ENCODE results near the gene VPS36.
"Not testable (repeated sequence)": the region's sequence is repeated elsewhere in the genome, so short reads cannot be mapped to it uniquely, and the experiment has no call there.

VPS36 gene

GRCh38 chr13:52487078-52487477 is 36.6 kb upstream of the VPS36 start:
- H3K4me1 ChIP-seq (ENCODE audit: control insufficient read depth, low read depth, low read length); H2BK15ac ChIP-seq (replicated peaks; ENCODE audit: low read depth); H3K27me3 ChIP-seq (ENCODE audit: insufficient read depth, low read length, poor library complexity); H4K5ac ChIP-seq (ENCODE audit: low read length); DNase-seq; H3K4ac ChIP-seq (ENCODE audit: low read depth, low read length); H3K79me2 ChIP-seq (ENCODE audit: control insufficient read depth, insufficient read depth, low read length); H3K4me2 ChIP-seq (ENCODE audit: low read length); H4K8ac ChIP-seq (ENCODE audit: low read depth, low read length); H3K36me3 ChIP-seq (ENCODE audit: control insufficient read depth, insufficient read depth, low read length); H3K79me1 ChIP-seq (ENCODE audit: low read length); H2BK120ac ChIP-seq (ENCODE audit: low read depth, low read length); H3K4me3 ChIP-seq (ENCODE audit: low read length); H2BK5ac ChIP-seq (ENCODE audit: low read length); H3K9ac ChIP-seq (ENCODE audit: low read length); H3K27ac ChIP-seq (ENCODE audit: low read depth, low read length); H3K23ac ChIP-seq (ENCODE audit: low read length); H3K56ac ChIP-seq (ENCODE audit: low read length); H2AK5ac ChIP-seq (ENCODE audit: low read length); H3K18ac ChIP-seq (ENCODE audit: low read length): not testable (repeated sequence)
- no CpG with 5 or more reads among the region's 2 CpGs for WGBS (ENCODE audit: extremely low coverage, insufficient coverage, low lambda C conversion rate)

- H3K4me1 ChIP-seq (ENCODE audit: control insufficient read depth, low read depth, low read length); H3K18ac ChIP-seq (ENCODE audit: low read length); H3K9ac ChIP-seq (ENCODE audit: low read length); H2AK5ac ChIP-seq (ENCODE audit: low read length); H2BK15ac ChIP-seq (replicated peaks; ENCODE audit: low read depth); DNase-seq; H2BK120ac ChIP-seq (ENCODE audit: low read depth, low read length); H4K8ac ChIP-seq (ENCODE audit: low read depth, low read length); H3K79me1 ChIP-seq (ENCODE audit: low read length); H3K56ac ChIP-seq (ENCODE audit: low read length); H4K5ac ChIP-seq (ENCODE audit: low read length); H3K27me3 ChIP-seq (ENCODE audit: insufficient read depth, low read length, poor library complexity); H2BK5ac ChIP-seq (ENCODE audit: low read length); H3K4ac ChIP-seq (ENCODE audit: low read depth, low read length); H3K79me2 ChIP-seq (ENCODE audit: control insufficient read depth, insufficient read depth, low read length); H3K36me3 ChIP-seq (ENCODE audit: control insufficient read depth, insufficient read depth, low read length); H3K4me2 ChIP-seq (ENCODE audit: low read length); H3K27ac ChIP-seq (ENCODE audit: low read depth, low read length); H3K4me3 ChIP-seq (ENCODE audit: low read length); H3K23ac ChIP-seq (ENCODE audit: low read length): not testable (repeated sequence)
- WGBS (ENCODE audit: extremely low coverage, insufficient coverage, low lambda C conversion rate): no CpG with 5 or more reads among the region's 7 CpGs
These were observed 30.4 kb upstream of the VPS36 start for GRCh38 chr13:52480677-52481428.

GRCh38 chr13:52468487-52468886 is 18.1 kb upstream of the VPS36 start:
- not testable (repeated sequence) for H3K79me2 ChIP-seq (ENCODE audit: control insufficient read depth, insufficient read depth, low read length); H3K23ac ChIP-seq (ENCODE audit: low read length); H3K4me2 ChIP-seq (ENCODE audit: low read length); H3K27me3 ChIP-seq (ENCODE audit: insufficient read depth, low read length, poor library complexity); H3K4me1 ChIP-seq (ENCODE audit: control insufficient read depth, low read depth, low read length); H3K27ac ChIP-seq (ENCODE audit: low read depth, low read length); H2AK5ac ChIP-seq (ENCODE audit: low read length); H4K5ac ChIP-seq (ENCODE audit: low read length); H2BK120ac ChIP-seq (ENCODE audit: low read depth, low read length); H3K56ac ChIP-seq (ENCODE audit: low read length); H2BK5ac ChIP-seq (ENCODE audit: low read length); H3K36me3 ChIP-seq (ENCODE audit: control insufficient read depth, insufficient read depth, low read length); H4K8ac ChIP-seq (ENCODE audit: low read depth, low read length); H3K9ac ChIP-seq (ENCODE audit: low read length); DNase-seq; H3K4me3 ChIP-seq (ENCODE audit: low read length); H3K79me1 ChIP-seq (ENCODE audit: low read length); H3K18ac ChIP-seq (ENCODE audit: low read length); H3K4ac ChIP-seq (ENCODE audit: low read depth, low read length); H2BK15ac ChIP-seq (replicated peaks; ENCODE audit: low read depth)
- no CpG with 5 or more reads among the region's 2 CpGs for WGBS (ENCODE audit: extremely low coverage, insufficient coverage, low lambda C conversion rate)

- Histone ChIP-seq H2AK5ac (ENCODE audit: low read length) (no peak overlapping the region), H3K4ac (ENCODE audit: low read depth, low read length) (no peak overlapping the region), H2BK120ac (ENCODE audit: low read depth, low read length) (no peak overlapping the region), H3K18ac (ENCODE audit: low read length) (no peak overlapping the region), H3K4me3 (ENCODE audit: low read length) (no peak overlapping the region), H3K23ac (ENCODE audit: low read length) (no peak overlapping the region), H3K56ac (ENCODE audit: low read length) (no peak overlapping the region), H4K5ac (ENCODE audit: low read length) (no peak overlapping the region), H4K8ac (ENCODE audit: low read depth, low read length) (no peak overlapping the region), H2BK5ac (ENCODE audit: low read length) (no peak overlapping the region), H3K27ac (ENCODE audit: low read depth, low read length) (no peak overlapping the region), H3K9ac (ENCODE audit: low read length) (no peak overlapping the region), H3K36me3 (ENCODE audit: control insufficient read depth, insufficient read depth, low read length) (peaks cover 6% of the 10 kb centered on the region), H3K4me1 (ENCODE audit: control insufficient read depth, low read depth, low read length) (no peaks in the 10 kb centered on the region), H3K79me1 (ENCODE audit: low read length) (peaks cover 5% of the 10 kb centered on the region), H3K4me2 (ENCODE audit: low read length) (no peak overlapping the region), H3K27me3 (ENCODE audit: insufficient read depth, low read length, poor library complexity) (no peaks in the 10 kb centered on the region), H2BK15ac (replicated peaks; ENCODE audit: low read depth) (no peak overlapping the region), H3K79me2 (ENCODE audit: control insufficient read depth, insufficient read depth, low read length) (no peaks in the 10 kb centered on the region)
- no peak for DNase-seq
- no CpG with 5 or more reads among the region's 4 CpGs for WGBS (ENCODE audit: extremely low coverage, insufficient coverage, low lambda C conversion rate)
These were observed 13.1 kb upstream of the VPS36 start for GRCh38 chr13:52463526-52463925.

GRCh38 chr13:52461265-52461664 is 10.8 kb upstream of the VPS36 start:
- H3K23ac ChIP-seq (ENCODE audit: low read length): no peak overlapping the region
- H2AK5ac ChIP-seq (ENCODE audit: low read length): no peak overlapping the region
- no peaks in the 10 kb centered on the region for H3K4me1 ChIP-seq (ENCODE audit: control insufficient read depth, low read depth, low read length)
- no peak overlapping the region for H3K4me2 ChIP-seq (ENCODE audit: low read length)
- H3K4me3 ChIP-seq (ENCODE audit: low read length): no peak overlapping the region
- H3K79me2 ChIP-seq (ENCODE audit: control insufficient read depth, insufficient read depth, low read length): peaks cover 3% of the 10 kb centered on the region
- no peak overlapping the region for H2BK120ac ChIP-seq (ENCODE audit: low read depth, low read length)
- no peak overlapping the region for H4K8ac ChIP-seq (ENCODE audit: low read depth, low read length)
- no peak overlapping the region for H3K27ac ChIP-seq (ENCODE audit: low read depth, low read length)
- no peaks in the 10 kb centered on the region for H3K27me3 ChIP-seq (ENCODE audit: insufficient read depth, low read length, poor library complexity)
- H3K56ac ChIP-seq (ENCODE audit: low read length): no peak overlapping the region
- no peak for DNase-seq
- no peak overlapping the region for H3K4ac ChIP-seq (ENCODE audit: low read depth, low read length)
- peaks cover 3% of the 10 kb centered on the region for H3K79me1 ChIP-seq (ENCODE audit: low read length)
- H2BK5ac ChIP-seq (ENCODE audit: low read length): no peak overlapping the region
- no peak overlapping the region for H4K5ac ChIP-seq (ENCODE audit: low read length)
- no peak overlapping the region for H3K18ac ChIP-seq (ENCODE audit: low read length)
- H3K36me3 ChIP-seq (ENCODE audit: control insufficient read depth, insufficient read depth, low read length): peaks cover 3% of the 10 kb centered on the region
- no CpG with 5 or more reads among the region's 3 CpGs for WGBS (ENCODE audit: extremely low coverage, insufficient coverage, low lambda C conversion rate)
- H3K9ac ChIP-seq (ENCODE audit: low read length): no peak overlapping the region
- no peak overlapping the region for H2BK15ac ChIP-seq (replicated peaks; ENCODE audit: low read depth)

GRCh38 chr13:52459668-52460067 is 9.2 kb upstream of the VPS36 start:
- Histone ChIP-seq H3K79me1 (ENCODE audit: low read length) (peaks cover 3% of the 10 kb centered on the region), H2AK5ac (ENCODE audit: low read length) (no peak overlapping the region), H3K4me3 (ENCODE audit: low read length) (no peak overlapping the region), H2BK120ac (ENCODE audit: low read depth, low read length) (no peak overlapping the region), H3K9ac (ENCODE audit: low read length) (no peak overlapping the region), H3K56ac (ENCODE audit: low read length) (no peak overlapping the region), H3K79me2 (ENCODE audit: control insufficient read depth, insufficient read depth, low read length) (peaks cover 8% of the 10 kb centered on the region), H3K27me3 (ENCODE audit: insufficient read depth, low read length, poor library complexity) (no peaks in the 10 kb centered on the region), H4K5ac (ENCODE audit: low read length) (no peak overlapping the region), H3K4ac (ENCODE audit: low read depth, low read length) (no peak overlapping the region), H3K18ac (ENCODE audit: low read length) (no peak overlapping the region), H3K23ac (ENCODE audit: low read length) (no peak overlapping the region), H2BK5ac (ENCODE audit: low read length) (no peak overlapping the region), H4K8ac (ENCODE audit: low read depth, low read length) (no peak overlapping the region), H3K4me2 (ENCODE audit: low read length) (no peak overlapping the region), H2BK15ac (replicated peaks; ENCODE audit: low read depth) (no peak overlapping the region), H3K36me3 (ENCODE audit: control insufficient read depth, insufficient read depth, low read length) (peaks cover 3% of the 10 kb centered on the region), H3K27ac (ENCODE audit: low read depth, low read length) (no peak overlapping the region), H3K4me1 (ENCODE audit: control insufficient read depth, low read depth, low read length) (no peaks in the 10 kb centered on the region)
- DNase-seq: no peak
- whole genome bisulfite sequencing (ENCODE audit: extremely low coverage, insufficient coverage, low lambda C conversion rate): no CpG with 5 or more reads among the region's 6 CpGs
